ENCODE data around the gene SLC25A21.

GRCh38 chr14:37153483-37153882 lies 18.9 kb downstream of the SLC25A21 start:
- TF ChIP-seq, protein P1, sequence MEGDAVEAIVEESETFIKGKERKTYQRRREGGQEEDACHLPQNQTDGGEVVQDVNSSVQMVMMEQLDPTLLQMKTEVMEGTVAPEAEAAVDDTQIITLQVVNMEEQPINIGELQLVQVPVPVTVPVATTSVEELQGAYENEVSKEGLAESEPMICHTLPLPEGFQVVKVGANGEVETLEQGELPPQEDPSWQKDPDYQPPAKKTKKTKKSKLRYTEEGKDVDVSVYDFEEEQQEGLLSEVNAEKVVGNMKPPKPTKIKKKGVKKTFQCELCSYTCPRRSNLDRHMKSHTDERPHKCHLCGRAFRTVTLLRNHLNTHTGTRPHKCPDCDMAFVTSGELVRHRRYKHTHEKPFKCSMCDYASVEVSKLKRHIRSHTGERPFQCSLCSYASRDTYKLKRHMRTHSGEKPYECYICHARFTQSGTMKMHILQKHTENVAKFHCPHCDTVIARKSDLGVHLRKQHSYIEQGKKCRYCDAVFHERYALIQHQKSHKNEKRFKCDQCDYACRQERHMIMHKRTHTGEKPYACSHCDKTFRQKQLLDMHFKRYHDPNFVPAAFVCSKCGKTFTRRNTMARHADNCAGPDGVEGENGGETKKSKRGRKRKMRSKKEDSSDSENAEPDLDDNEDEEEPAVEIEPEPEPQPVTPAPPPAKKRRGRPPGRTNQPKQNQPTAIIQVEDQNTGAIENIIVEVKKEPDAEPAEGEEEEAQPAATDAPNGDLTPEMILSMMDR (IDR thresholded peaks at IDR 0.05): no peak
- TF ChIP-seq EP300 (IDR thresholded peaks at IDR 0.05) (no peak), POLR2A (IDR thresholded peaks at IDR 0.05) (no peak)

Data from ovary (tissue), 3 donors.